Measurements from ENCODE around the gene MKS1. TPM values are rescaled to one million over a fixed set of nuclear protein-coding genes. Genes with fewer than 3 reads are reported as not detected.
A peak's percentile ranks its signal among the peaks of the same experiment; 100 is the strongest.

The MKS1 gene
- total and polyA plus RNA-seq, 2 of the 8 experiments (the other 6 are each of a cell fraction or from before 2014, with no cell fraction given), result 12.0 to 21.7 TPM

DNA sequence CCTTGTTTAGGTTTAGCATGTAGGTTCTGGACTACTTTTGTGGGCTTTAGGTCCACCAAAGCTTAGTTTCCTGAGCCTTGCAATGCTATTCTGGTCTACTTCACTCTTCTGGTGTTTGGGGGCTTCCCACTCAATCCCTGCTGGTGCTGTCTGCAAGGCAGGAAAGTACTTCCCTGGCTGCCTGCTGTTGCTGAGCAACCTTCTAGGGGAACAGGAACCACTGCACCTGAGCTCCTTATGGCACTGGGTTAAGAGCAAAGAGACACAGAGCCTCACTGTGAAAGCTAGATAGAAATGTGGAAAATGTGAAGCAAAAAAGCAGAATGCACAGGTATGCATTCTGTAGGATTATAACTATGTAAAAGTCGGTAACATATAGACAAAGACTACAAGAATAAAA lies 44.7 kb upstream of the MKS1 start:
- Histone ChIP-seq H3K56ac (replicated peaks; ENCODE audit: insufficient read length, low read depth, low read length) (no peak overlapping the region), H3K27ac (ENCODE audit: low read depth, low read length) (no peak overlapping the region), H2AFZ (ENCODE audit: low read length) (no peak overlapping the region), H4K8ac (ENCODE audit: extremely low read depth, insufficient read depth, low read length) (no peak overlapping the region; the same call in 1 of the 2 replicates), H4K91ac (replicated peaks; ENCODE audit: insufficient read length, low read length) (no peak overlapping the region), H3K4me2 (ENCODE audit: insufficient read depth in 1 of 2, low read depth in 2 of 2, low read length in 2 of 2) (no peak overlapping the region), H3K23me2 (ENCODE audit: low read depth, low read length) (no peaks in the 10 kb centered on the region), H2BK120ac (replicated peaks; ENCODE audit: low read depth, low read length) (no peak overlapping the region), H4K5ac (ENCODE audit: insufficient read length, low read depth, low read length) (no peak overlapping the region), H3K9ac (replicated peaks in 1 of 4; ENCODE audit: extremely low read depth in 1 of 4, low read depth in 3 of 4, low read length in 3 of 4) (no peak overlapping the region), H3K79me2 (ENCODE audit: control insufficient read depth in 1 of 2, insufficient read depth in 2 of 2, low read length in 2 of 2) (no peaks in the 10 kb centered on the region), H3K4me1 (replicated peaks in 1 of 4; ENCODE audit: control insufficient read depth in 3 of 4, insufficient read depth in 4 of 4, low read length in 3 of 4) (no peaks in the 10 kb centered on the region), H3K36me3 (ENCODE audit: control insufficient read depth in 2 of 4, insufficient read depth in 4 of 4, low read length in 3 of 4) (no peaks in the 10 kb centered on the region), H2BK5ac (ENCODE audit: low read depth, low read length) (no peak overlapping the region), H3K18ac (ENCODE audit: extremely low read depth, low read length) (no peak overlapping the region), H2BK20ac (ENCODE audit: low read length) (no peak overlapping the region), H2BK15ac (ENCODE audit: low read length) (no peak overlapping the region), H3K9me3 (ENCODE audit: insufficient read depth in 2 of 2, low read depth in 1 of 2, low read length in 1 of 2) (no peaks in the 10 kb centered on the region), H3K27me3 (replicated peaks in 1 of 4; ENCODE audit: control insufficient read depth in 3 of 4, extremely low read depth in 1 of 4, insufficient read depth in 3 of 4, low read length in 3 of 4) (no peaks in the 10 kb centered on the region; a peak in 2 of 7 replicates), H3K4me3 (ENCODE audit: extremely low read depth in 1 of 4, insufficient read depth in 2 of 4, low read depth in 3 of 4, low read length in 4 of 4) (no peak overlapping the region), H2BK12ac (ENCODE audit: low read depth, low read length) (no peak overlapping the region), H3K14ac (ENCODE audit: insufficient read length) (no peak overlapping the region), H2AK5ac (ENCODE audit: low read depth, low read length) (no peak overlapping the region), H3K4ac (replicated peaks; ENCODE audit: insufficient read length, low read depth, low read length) (no peak overlapping the region), H4K20me1 (replicated peaks in 1 of 2; ENCODE audit: control insufficient read depth in 1 of 2, insufficient read depth in 2 of 2, low read length in 2 of 2) (no peaks in the 10 kb centered on the region), H3K23ac (ENCODE audit: insufficient read length) (no peak overlapping the region), H3K79me1 (ENCODE audit: low read depth, low read length) (no peaks in the 10 kb centered on the region)
- TF ChIP-seq JUND (IDR thresholded peaks at IDR 0.05; ENCODE audit: low read length) (no peak), JUN (IDR thresholded peaks at IDR 0.05; ENCODE audit: low read depth, low read length) (no peak), MAFK (IDR thresholded peaks at IDR 0.05; ENCODE audit: low read depth, low read length) (no peak), KDM1A (IDR thresholded peaks at IDR 0.05; ENCODE audit: borderline replicate concordance, low read length) (no peak), EZH2 (IDR thresholded peaks at IDR 0.05; ENCODE audit: low read depth, low read length, severe bottlenecking) (no peak), FOSL1 (IDR thresholded peaks at IDR 0.05; ENCODE audit: insufficient read depth, low read depth, low read length) (no peak), BCL11A (IDR thresholded peaks at IDR 0.05; ENCODE audit: low read depth in 2 of 2, low read length in 2 of 2) (no peak), BACH1 (IDR thresholded peaks at IDR 0.05; ENCODE audit: low read length) (no peak)
- FAIRE-seq (no peak), DNase-seq (ENCODE audit: low read depth in 1 of 2, low spot score in 2 of 2) (peak in 1 of 2 experiments; percentile 11)
- POLR2A ChIA-PET (ENCODE audit: partially characterized antibody), result interaction anchor here (0.7 kb wide), 1 partner anchor 168 kb away, joined by 4 read pairs; no protein-coding TSS in a partner anchor
- 82% methylated on average over 1 of the region's 1 CpG; no CpG with 5 or more reads in 1 of the 2 experiments for WGBS, 2 experiments (ENCODE audit: extremely low coverage in 1 of 2, insufficient coverage in 1 of 2, insufficient read length in 1 of 2, insufficient replicate concordance in 2 of 2, low coverage in 1 of 2, low lambda C conversion rate in 2 of 2, missing lambda C conversion rate in 1 of 2)
- CTCF ChIA-PET (ENCODE audit: partially characterized antibody), result interaction anchor here (1.0 to 1.6 kb wide), 3 partner anchors 10 to 16 kb away, joined by 3 to 5 read pairs (median 5); no protein-coding TSS in a partner anchor

Measured in H1 (cell line).